ENCODE measurements around the gene CBLL1. TPM values are rescaled to one million over a fixed set of nuclear protein-coding genes. Genes with fewer than 3 reads are reported as not detected.

CBLL1 gene
- polyA plus RNA-seq, 1 of the 3 experiments (the other 2 are of a cell fraction): 28.8 TPM

GRCh38 chr7:107777702-107778101 is 33.8 kb downstream of the CBLL1 start:
- 69% methylated on average over 3 of the region's 3 CpGs for WGBS (ENCODE audit: low lambda C conversion rate)

GRCh38 chr7:107778283-107778682 is 34.3 kb downstream of the CBLL1 start:
- Histone ChIP-seq H3K9me2 (no peaks in the 10 kb centered on the region), H4K20me1 (ENCODE audit: insufficient read depth) (no peaks in the 10 kb centered on the region)
- CTCF ChIA-PET: no interaction called here
- TF ChIP-seq CHD2 (IDR thresholded peaks at IDR 0.05; ENCODE audit: low read length, partially characterized antibody): no peak
- no peak for TF ChIP-seq TAF1 (IDR thresholded peaks at IDR 0.05; ENCODE audit: borderline replicate concordance, low read depth, low read length)
- TF ChIP-seq NFIC (IDR thresholded peaks at IDR 0.05; ENCODE audit: borderline replicate concordance): no peak
- TF ChIP-seq TCF12 (IDR thresholded peaks at IDR 0.05): no peak
- TF ChIP-seq GATA2 (CRISPR knock-in tag; IDR thresholded peaks at IDR 0.05): no peak
- no peak for TF ChIP-seq RFX5 (IDR thresholded peaks at IDR 0.05; ENCODE audit: low read length)
- TF ChIP-seq SIN3A (IDR thresholded peaks at IDR 0.05; ENCODE audit: borderline replicate concordance, low read depth, low read length): no peak
- TF ChIP-seq, protein P1, sequence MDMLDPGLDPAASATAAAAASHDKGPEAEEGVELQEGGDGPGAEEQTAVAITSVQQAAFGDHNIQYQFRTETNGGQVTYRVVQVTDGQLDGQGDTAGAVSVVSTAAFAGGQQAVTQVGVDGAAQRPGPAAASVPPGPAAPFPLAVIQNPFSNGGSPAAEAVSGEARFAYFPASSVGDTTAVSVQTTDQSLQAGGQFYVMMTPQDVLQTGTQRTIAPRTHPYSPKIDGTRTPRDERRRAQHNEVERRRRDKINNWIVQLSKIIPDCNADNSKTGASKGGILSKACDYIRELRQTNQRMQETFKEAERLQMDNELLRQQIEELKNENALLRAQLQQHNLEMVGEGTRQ (IDR thresholded peaks at IDR 0.05; ENCODE audit: borderline replicate concordance, low read depth, low read length): no peak
- no peak for TF ChIP-seq USF1 (IDR thresholded peaks at IDR 0.05; ENCODE audit: borderline replicate concordance, low read depth)
- no peak for TF ChIP-seq EZH2phosphoT487 (IDR thresholded peaks at IDR 0.05; ENCODE audit: borderline replicate concordance, low read depth)
- TF ChIP-seq NRF1 (IDR thresholded peaks at IDR 0.05; ENCODE audit: low read depth, low read length): no peak
- TF ChIP-seq EP300 (IDR thresholded peaks at IDR 0.05; ENCODE audit: borderline replicate concordance in 1 of 2, low read depth in 1 of 2, low read length in 1 of 2): no peak
- no peak for TF ChIP-seq ELF1 (IDR thresholded peaks at IDR 0.05)
- TF ChIP-seq ZBTB33 (IDR thresholded peaks at IDR 0.05; ENCODE audit: borderline replicate concordance, low read depth): no peak
- no peak for TF ChIP-seq MXI1 (IDR thresholded peaks at IDR 0.05; ENCODE audit: low read depth, low read length)
- TF ChIP-seq YY1 (IDR thresholded peaks at IDR 0.05; ENCODE audit: low read depth): no peak

More at GRCh38 chr7:107777702-107778101, 33.8 kb downstream of the CBLL1 start:
- Histone ChIP-seq H4K20me1 (ENCODE audit: insufficient read depth) (no peaks in the 10 kb centered on the region), H3K27me3 (ENCODE audit: insufficient read depth) (peaks cover 6% of the 10 kb centered on the region; the same call in 1 of the 2 replicates), H3K36me3 (replicated peaks in 1 of 2; ENCODE audit: control insufficient read depth in 1 of 2, insufficient read depth in 2 of 2, low read length in 1 of 2) (no peaks in the 10 kb centered on the region), H3K4me2 (no peak overlapping the region), H3K9me2 (no peaks in the 10 kb centered on the region), H3K4me3 (ENCODE audit: low read depth in 2 of 2, low read length in 1 of 2) (no peak overlapping the region), H3K79me2 (ENCODE audit: insufficient read depth) (no peaks in the 10 kb centered on the region), H3K4me1 (ENCODE audit: control insufficient read depth in 1 of 2, insufficient read depth in 2 of 2, low read depth in 1 of 2, low read length in 1 of 2) (no peaks in the 10 kb centered on the region; a peak in 1 of 4 replicates), H3K27ac (ENCODE audit: low read depth in 2 of 2, low read length in 1 of 2) (no peak overlapping the region), H2AFZ (ENCODE audit: low read depth) (no peak overlapping the region), H3F3A (replicated peaks; ENCODE audit: insufficient read depth) (no peaks in the 10 kb centered on the region), H3K9ac (no peak overlapping the region), H3K9me3 (no peaks in the 10 kb centered on the region)
- DNase-seq: no peak
- TF ChIP-seq GATA2 (CRISPR knock-in tag; IDR thresholded peaks at IDR 0.05) (no peak), NRF1 (IDR thresholded peaks at IDR 0.05; ENCODE audit: low read depth, low read length) (no peak), EZH2phosphoT487 (IDR thresholded peaks at IDR 0.05; ENCODE audit: borderline replicate concordance, low read depth) (no peak), FOXJ3 (CRISPR knock-in tag; IDR thresholded peaks at IDR 0.05) (no peak), CHD2 (IDR thresholded peaks at IDR 0.05; ENCODE audit: low read length, partially characterized antibody) (no peak), MAX (IDR thresholded peaks at IDR 0.05; ENCODE audit: low read depth) (no peak), PBX3 (IDR thresholded peaks at IDR 0.05) (no peak), JUND (IDR thresholded peaks at IDR 0.05) (no peak)
- ChIA-PET CTCF (no interaction called here), POLR2A (interaction anchor here (0.9 to 1.5 kb wide), 2 partner anchors 13 to 34 kb away, joined by 3 to 4 read pairs; partner anchors contain the start of gene CBLL1)

More at GRCh38 chr7:107778283-107778682, 34.3 kb downstream of the CBLL1 start:
- H3K4me2 ChIP-seq: no peak overlapping the region
- H2AFZ ChIP-seq (ENCODE audit: low read depth): no peak overlapping the region
- no peak overlapping the region for H3K27ac ChIP-seq (ENCODE audit: low read depth in 2 of 2, low read length in 1 of 2)
- no peak for DNase-seq
- no peaks in the 10 kb centered on the region for H3F3A ChIP-seq (replicated peaks; ENCODE audit: insufficient read depth)
- H3K79me2 ChIP-seq (ENCODE audit: insufficient read depth): no peaks in the 10 kb centered on the region
- POLR2A ChIA-PET: interaction anchor here (0.9 to 1.5 kb wide), 2 partner anchors 13 to 35 kb away, joined by 3 to 4 read pairs; partner anchors contain the start of gene CBLL1
- no peaks in the 10 kb centered on the region; a peak in 1 of 4 replicates for H3K4me1 ChIP-seq (ENCODE audit: control insufficient read depth in 1 of 2, insufficient read depth in 2 of 2, low read depth in 1 of 2, low read length in 1 of 2)
- no peak overlapping the region for H3K9ac ChIP-seq
- H3K4me3 ChIP-seq (ENCODE audit: low read depth in 2 of 2, low read length in 1 of 2): no peak overlapping the region
- no peaks in the 10 kb centered on the region for H3K36me3 ChIP-seq (replicated peaks in 1 of 2; ENCODE audit: control insufficient read depth in 1 of 2, insufficient read depth in 2 of 2, low read length in 1 of 2)
- 65% methylated on average over 4 of the region's 4 CpGs for WGBS (ENCODE audit: low lambda C conversion rate)
- H3K27me3 ChIP-seq (ENCODE audit: insufficient read depth): peaks cover 6% of the 10 kb centered on the region; the same call in 1 of the 2 replicates
- no peaks in the 10 kb centered on the region for H3K9me3 ChIP-seq

All from SK-N-SH (cell line).